Measurements from ENCODE around the gene C9orf50.
"Not testable (repeated sequence)": the region's sequence is repeated elsewhere in the genome, so short reads cannot be mapped to it uniquely, and the experiment has no call there.

Gene C9orf50, protein sequence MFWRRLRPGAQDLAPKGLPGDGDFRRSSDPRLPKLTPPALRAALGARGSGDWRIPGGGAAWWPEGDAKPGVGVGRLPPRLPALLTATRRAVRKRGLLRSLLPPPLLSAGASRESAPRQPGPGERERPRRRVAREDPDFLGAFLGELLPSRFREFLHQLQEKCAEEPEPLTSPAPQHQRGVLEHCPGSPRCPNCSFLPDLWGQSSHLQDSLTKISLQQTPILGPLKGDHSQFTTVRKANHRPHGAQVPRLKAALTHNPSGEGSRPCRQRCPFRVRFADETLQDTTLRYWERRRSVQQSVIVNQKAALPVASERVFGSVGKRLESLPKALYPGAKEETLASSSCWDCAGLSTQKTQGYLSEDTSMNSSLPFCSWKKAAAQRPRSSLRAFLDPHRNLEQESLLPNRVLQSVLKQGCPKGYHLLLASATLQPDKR

DNA sequence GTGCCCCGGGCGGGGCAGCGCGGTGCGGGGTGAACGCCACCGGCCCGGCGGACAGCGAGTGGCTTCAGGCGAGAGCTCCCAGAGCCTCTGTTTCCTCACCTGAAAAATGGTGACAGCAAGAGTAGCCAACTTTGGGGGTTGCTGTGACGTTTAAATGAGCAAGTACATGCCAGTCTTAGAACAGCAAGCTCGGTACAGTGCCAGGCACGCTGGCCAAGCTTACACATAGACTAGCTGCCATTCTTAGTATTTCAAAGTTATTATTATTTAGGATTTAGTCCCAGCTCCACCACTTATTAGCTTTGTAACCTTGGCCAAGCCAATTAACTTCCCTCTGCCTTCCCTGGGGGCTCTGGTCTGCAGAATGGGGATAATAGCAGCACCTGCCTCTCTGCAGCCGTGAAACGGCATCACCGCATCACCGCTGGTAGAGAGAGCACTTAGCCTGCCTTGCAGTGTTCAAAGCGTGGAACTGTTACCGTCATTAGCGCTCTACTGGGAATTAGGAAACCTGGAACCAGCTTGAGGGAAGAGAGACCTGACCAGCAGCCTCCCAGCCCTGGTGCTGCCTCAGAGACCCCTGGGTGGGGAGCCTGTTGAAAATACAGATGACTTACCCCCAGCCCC lies at the start of gene C9orf50:
TSS of gene C9orf50 (minus strand) at position 433 of the 627 bp plus-strand sequence. CDS start 527 bp downstream, outside the sequence.
- Mint-ChIP-seq H3K27me3 (peaks cover 15% of the 10 kb centered on the region), H3K36me3 (no peaks in the 10 kb centered on the region), H3K4me3 (peak within 1 kb of the TSS; percentile 51), H3K9me3 (no peaks in the 10 kb centered on the region), H3K4me1 (peaks cover 19% of the 10 kb centered on the region), H3K27ac (no peak within 1 kb of the TSS)

DNA sequence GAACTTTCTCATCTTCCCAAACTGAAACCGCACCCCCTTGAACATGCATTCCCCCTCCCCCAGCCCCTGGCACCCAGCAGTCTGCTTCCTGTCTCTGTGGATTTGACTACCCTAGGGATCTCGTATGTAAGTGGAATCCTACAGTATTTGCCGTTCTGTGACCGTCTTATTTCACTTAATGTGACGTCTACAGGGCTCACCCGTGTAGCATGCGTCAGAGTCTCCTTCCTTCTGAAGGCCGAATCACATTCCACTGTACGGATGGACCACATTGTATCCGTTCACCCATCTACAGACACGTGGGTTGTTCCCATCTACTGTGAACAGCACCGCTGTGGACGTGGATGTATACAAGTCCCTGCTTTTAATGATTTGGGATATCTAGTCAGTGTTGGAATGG lies 49.0 kb upstream of the C9orf50 start:
- Mint-ChIP-seq H3K27me3 (peaks cover 4% of the 10 kb centered on the region), H3K27ac (no peak overlapping the region), H3K36me3 (no peaks in the 10 kb centered on the region), H3K4me1 (no peaks in the 10 kb centered on the region), H3K4me3 (no peak overlapping the region), H3K9me3 (no peaks in the 10 kb centered on the region)

DNA sequence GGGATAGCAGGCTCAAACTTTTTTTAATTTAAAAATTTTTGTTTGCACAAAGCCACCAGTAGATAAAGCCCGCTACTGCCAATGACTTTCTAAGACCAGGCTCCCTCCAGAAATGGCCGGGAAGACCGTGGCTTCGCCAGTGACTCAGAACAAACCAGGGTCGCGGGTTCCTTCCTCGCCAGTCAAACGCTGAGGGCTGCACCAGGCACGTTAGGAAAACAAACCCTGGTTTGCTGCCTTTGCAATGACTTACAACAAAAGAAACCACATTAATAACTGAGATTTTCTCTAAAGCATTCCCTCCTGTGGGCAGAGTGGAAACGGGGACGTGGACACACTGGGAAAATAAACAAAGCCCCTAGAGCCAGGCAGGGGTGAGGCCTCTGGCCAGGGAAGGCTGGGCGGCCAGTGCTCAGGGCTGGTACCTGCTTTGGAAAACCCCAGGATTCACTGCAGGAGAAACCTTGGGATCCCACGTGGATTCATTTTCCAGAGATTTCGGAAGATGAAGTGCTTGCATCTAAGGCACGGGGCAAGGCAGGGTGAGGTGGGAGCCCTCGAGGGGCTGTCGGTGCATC lies 48.3 kb upstream of the C9orf50 start:
- H3K27ac Mint-ChIP-seq, result no peak overlapping the region
- H3K9me3 Mint-ChIP-seq, result no peaks in the 10 kb centered on the region
- peaks cover 4% of the 10 kb centered on the region for H3K27me3 Mint-ChIP-seq
- peaks cover 4% of the 10 kb centered on the region for H3K4me1 Mint-ChIP-seq
- H3K36me3 Mint-ChIP-seq, result no peaks in the 10 kb centered on the region
- H3K4me3 Mint-ChIP-seq, result no peak overlapping the region

DNA sequence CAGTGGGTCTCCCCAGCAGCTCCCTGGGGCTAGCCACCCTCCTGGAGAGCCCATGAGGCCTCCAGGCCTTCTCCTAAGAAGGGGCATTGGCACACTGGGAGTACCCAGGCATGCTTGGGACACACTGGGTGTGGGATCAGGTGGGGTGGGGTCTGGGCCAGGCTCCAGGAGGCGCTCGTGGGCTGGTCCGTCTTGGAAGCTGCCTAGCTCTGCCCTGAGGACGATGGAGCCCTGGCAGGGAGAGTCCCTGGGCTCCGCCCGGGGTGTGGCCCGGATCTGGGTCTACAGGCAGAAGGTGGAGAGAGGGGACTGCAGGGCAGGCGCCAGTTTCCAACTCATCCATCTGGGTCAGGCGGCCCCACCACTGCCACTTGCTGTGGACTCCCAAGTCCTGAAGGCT lies 46.9 kb upstream of the C9orf50 start:
- no peaks in the 10 kb centered on the region for H3K9me3 Mint-ChIP-seq
- H3K4me3 Mint-ChIP-seq, result no peak overlapping the region
- peaks cover 4% of the 10 kb centered on the region for H3K27me3 Mint-ChIP-seq
- peaks cover 4% of the 10 kb centered on the region for H3K4me1 Mint-ChIP-seq
- H3K27ac Mint-ChIP-seq, result no peak overlapping the region
- H3K36me3 Mint-ChIP-seq, result no peaks in the 10 kb centered on the region

DNA sequence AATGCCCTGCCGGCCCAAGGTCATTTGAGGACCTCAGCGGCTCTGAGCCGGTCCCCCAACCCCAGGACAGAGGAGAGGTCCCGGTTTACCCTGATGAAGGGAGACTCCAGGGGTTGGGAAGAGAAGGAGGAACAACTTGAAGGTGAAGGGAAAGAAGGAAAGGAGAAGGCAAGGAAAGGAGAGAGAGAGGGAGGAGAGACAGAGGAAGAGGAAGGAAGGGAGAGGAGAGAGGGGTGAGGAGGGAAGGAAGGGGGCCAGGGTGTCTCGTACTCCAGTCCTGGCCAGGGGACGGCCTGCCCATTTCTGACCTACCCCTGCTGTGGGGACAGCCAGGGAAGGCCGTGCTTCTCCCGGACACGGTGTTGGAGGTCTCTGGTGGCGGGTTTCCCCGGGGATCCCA lies 46.5 kb upstream of the C9orf50 start:
- Mint-ChIP-seq H3K4me3 (no peak overlapping the region), H3K27ac (no peak overlapping the region), H3K27me3 (peaks cover 4% of the 10 kb centered on the region), H3K36me3 (no peaks in the 10 kb centered on the region), H3K4me1 (peaks cover 4% of the 10 kb centered on the region), H3K9me3 (no peaks in the 10 kb centered on the region)

DNA sequence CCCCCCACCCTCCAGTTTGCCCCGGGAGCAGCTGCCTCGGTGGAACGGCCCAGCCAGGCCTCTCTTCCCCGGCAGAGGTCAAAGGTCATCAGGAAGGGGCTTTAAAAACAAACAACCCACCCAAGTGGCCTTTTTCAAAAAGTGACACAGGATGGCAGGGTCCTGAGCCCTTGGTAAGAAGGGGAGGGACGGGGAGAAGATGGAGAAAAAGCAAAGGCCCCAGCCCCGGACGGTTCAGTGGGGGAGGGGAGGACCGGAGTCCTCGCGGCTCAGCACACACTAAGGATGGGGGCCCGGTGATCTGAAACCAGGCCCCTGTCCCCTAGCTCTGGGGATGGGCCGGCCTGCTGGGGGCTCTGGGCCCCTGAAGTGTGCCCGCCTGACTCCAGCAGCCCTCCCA lies 45.7 kb upstream of the C9orf50 start:
- peaks cover 4% of the 10 kb centered on the region for H3K4me1 Mint-ChIP-seq
- no peak overlapping the region for H3K27ac Mint-ChIP-seq
- H3K9me3 Mint-ChIP-seq, result no peaks in the 10 kb centered on the region
- H3K4me3 Mint-ChIP-seq, result no peak overlapping the region
- H3K27me3 Mint-ChIP-seq, result peaks cover 4% of the 10 kb centered on the region
- no peaks in the 10 kb centered on the region for H3K36me3 Mint-ChIP-seq

DNA sequence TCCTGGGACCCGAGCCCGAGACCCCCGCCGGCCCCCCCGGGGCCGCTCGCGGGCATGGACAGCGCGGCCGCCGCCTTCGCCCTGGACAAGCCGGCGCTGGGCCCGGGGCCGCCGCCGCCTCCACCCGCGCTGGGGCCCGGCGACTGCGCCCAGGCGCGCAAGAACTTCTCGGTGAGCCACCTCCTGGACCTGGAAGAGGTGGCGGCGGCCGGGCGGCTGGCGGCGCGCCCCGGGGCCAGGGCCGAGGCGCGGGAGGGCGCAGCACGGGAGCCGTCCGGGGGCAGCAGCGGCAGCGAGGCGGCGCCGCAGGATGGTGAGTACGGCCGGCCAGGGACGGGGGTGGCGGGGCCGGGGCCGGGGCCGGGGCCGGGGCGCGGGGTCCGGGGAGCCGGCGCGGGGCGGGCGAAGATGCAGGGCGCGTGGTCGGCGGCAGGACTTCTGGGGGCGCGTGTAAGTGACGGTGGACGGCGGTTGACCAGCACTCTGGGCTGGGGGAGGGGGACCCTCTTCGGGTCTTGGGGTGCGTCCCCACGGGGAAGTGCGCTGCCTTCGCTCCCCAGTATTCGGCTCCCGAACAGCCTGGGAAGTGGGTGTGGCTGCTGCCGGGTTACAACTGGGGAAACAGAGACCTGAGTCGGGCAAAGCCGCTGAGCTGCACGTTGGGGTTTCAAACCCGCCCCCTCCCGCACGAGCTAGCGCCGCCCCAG lies 45.1 kb upstream of the C9orf50 start:
- no peaks in the 10 kb centered on the region for H3K9me3 Mint-ChIP-seq
- no peaks in the 10 kb centered on the region for H3K36me3 Mint-ChIP-seq
- peak overlapping the region; percentile 60 for H3K4me3 Mint-ChIP-seq
- peaks cover 4% of the 10 kb centered on the region for H3K27me3 Mint-ChIP-seq
- peaks cover 4% of the 10 kb centered on the region for H3K4me1 Mint-ChIP-seq
- H3K27ac Mint-ChIP-seq, result no peak overlapping the region

DNA sequence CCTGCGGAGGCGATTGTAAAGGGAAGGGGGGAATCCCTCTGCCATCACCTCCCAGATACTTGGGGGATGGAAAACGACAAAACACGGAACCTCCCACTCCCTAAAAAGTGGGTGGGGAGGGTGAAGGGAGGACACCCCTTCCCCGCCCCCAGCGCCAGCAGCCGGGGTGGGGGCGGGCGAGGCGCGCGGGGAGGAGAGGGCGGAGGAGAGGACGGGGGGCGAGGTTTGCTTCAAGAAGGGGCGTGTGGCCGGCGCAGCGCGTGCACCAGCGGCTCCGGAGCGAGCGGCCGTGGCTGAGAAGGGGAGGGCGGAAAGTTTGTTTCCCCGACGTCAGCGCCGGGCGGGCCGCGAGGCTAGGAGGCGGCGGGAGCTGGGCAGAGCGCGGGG lies 44.5 kb upstream of the C9orf50 start, which contains the start of gene PRRX2:
TSS of gene PRRX2 (plus strand) at position 259 of the 387 bp plus-strand sequence. CDS start 221 bp downstream, outside the sequence.
- no peak within 1 kb of the TSS for H3K27ac Mint-ChIP-seq
- H3K27me3 Mint-ChIP-seq, result peaks cover 4% of the 10 kb centered on the region
- no peaks in the 10 kb centered on the region for H3K36me3 Mint-ChIP-seq
- peak within 1 kb of the TSS; percentile 68 for H3K4me3 Mint-ChIP-seq
- H3K9me3 Mint-ChIP-seq, result no peaks in the 10 kb centered on the region
- H3K4me1 Mint-ChIP-seq, result peaks cover 4% of the 10 kb centered on the region

DNA sequence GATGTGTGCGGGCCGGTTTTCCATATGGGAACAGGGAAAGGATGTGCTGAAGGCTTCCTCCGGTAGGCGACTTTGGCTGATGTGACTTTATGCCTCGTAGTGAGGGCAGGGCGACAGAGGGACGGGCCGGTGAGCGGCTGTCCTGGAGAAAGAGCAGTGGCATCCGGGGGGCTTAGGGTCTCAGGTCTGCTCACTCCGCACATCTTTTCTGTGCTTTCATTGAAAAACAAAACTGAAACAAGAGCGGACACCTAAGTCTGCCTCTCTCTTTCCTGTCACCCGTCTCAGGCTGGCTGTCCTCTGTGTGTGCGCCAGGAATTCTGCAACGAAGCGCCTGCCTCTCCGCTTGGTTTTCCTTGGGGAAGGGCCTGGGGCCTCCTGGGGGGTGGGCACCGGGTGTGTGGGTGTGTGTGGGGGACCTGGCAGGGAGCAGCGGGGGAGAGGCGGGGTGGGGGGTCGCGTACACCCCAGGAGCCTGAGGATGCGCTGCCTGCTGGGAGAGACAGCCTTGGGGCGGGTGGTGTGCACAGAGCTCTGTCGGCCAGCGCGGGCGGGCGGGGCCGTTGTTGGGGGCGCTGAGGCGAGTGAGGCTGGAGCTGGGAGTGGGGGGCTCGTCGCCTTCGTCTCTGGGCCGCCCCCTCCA lies 44.0 kb upstream of the C9orf50 start:
- Mint-ChIP-seq H3K4me1 (peaks cover 4% of the 10 kb centered on the region), H3K27me3 (peaks cover 4% of the 10 kb centered on the region), H3K4me3 (peak overlapping the region; percentile 68), H3K27ac (no peak overlapping the region), H3K9me3 (no peaks in the 10 kb centered on the region), H3K36me3 (no peaks in the 10 kb centered on the region)

DNA sequence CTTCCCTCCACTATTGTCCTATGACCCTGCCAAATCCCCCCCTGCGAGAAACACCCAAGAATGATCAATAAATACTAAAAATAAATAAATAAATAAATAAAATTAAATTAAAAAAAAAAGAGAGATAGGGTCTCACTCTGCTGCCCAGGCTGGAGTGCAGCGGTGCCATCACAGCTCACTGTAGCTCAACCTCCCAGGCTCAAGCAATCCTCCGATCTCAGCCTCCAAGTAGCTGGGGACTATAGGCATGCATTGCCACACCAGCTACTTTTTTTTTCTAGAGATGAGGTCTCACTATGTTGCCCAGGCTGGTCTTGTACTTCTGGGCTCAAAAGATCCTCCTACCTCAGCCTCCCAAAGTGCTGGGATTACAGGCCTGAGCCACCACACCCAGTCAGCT lies 41.3 kb upstream of the C9orf50 start:
- not testable (repeated sequence) for H3K27me3 Mint-ChIP-seq, H3K4me3 Mint-ChIP-seq, H3K36me3 Mint-ChIP-seq, H3K4me1 Mint-ChIP-seq, H3K9me3 Mint-ChIP-seq, H3K27ac Mint-ChIP-seq

DNA sequence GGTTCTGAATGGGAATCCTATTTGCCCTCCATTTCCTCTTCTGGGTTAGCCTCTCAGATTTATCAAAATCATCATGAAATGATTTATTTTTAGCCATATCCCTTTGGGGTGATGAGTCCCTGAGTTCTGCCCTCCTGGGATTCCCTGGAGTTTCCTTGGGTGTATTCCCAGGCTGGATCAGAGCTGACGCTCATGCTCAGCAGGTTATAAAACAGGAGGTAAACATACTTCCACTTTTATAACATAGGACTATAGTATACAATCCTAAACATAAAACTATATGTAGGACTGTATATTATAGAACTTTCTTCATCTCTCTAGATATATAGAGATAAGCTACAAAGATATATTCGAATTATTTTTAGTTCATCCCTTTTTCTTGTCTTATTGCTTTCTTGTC lies 40.1 kb upstream of the C9orf50 start:
- H3K36me3 Mint-ChIP-seq, result no peaks in the 10 kb centered on the region
- peaks cover 4% of the 10 kb centered on the region for H3K4me1 Mint-ChIP-seq
- no peak overlapping the region for H3K27ac Mint-ChIP-seq
- no peaks in the 10 kb centered on the region for H3K9me3 Mint-ChIP-seq
- H3K4me3 Mint-ChIP-seq, result no peak overlapping the region
- peaks cover under 1% of the 10 kb centered on the region for H3K27me3 Mint-ChIP-seq

DNA sequence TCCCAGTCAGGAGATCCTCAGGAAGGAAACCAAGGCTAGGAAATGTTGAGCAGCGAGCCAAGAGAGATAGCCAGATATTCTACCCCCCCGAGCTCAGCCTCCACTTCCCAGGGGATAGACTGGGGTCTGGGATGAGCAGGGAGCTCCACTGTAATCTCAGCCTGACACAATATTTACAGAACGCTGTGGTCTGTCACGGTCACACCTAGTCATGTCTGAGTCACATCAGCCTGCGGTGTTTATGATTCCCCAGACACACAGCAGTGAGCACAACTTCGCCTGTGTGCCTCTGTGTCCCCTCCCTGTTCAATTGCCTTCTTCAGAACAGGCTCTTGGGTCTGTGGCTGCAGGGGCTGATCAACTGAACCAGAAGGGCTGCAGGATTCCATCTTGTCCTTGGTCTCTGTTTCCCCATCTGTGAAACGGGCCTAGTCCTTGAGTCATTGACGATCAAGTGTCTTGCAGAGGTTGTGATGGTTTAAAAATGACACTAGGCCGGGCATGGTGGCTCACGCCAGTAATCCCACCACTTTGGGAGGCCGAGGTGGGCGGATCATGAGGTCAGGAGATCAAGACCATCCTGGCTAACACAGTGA lies 36.0 kb upstream of the C9orf50 start:
- no peak overlapping the region for H3K4me3 Mint-ChIP-seq
- no peak overlapping the region for H3K27ac Mint-ChIP-seq
- H3K27me3 Mint-ChIP-seq, result peaks cover 2% of the 10 kb centered on the region
- no peaks in the 10 kb centered on the region for H3K9me3 Mint-ChIP-seq
- no peaks in the 10 kb centered on the region for H3K4me1 Mint-ChIP-seq
- H3K36me3 Mint-ChIP-seq, result no peaks in the 10 kb centered on the region

DNA sequence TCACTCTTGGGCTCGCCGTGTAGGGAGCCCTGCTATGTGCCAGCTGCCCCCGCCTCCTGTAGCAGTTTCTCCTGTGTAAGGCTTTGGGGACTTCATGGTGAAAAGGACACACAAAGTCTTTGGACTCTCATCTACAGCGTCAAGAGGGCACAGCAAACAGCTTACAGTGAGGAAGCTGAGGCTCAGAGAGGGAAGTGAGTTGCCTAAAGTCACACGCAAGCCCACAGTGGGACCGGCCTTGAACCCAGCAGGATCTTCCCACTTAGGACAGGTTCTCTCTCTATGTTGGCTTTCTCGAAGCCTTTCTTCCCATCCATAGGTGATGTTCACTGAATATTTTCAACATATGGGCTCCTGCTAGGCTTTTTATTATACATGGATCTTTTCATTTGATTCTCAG lies 34.8 kb upstream of the C9orf50 start:
- Mint-ChIP-seq H3K27me3 (peaks cover 2% of the 10 kb centered on the region), H3K36me3 (no peaks in the 10 kb centered on the region), H3K4me1 (no peaks in the 10 kb centered on the region), H3K27ac (no peak overlapping the region), H3K9me3 (no peaks in the 10 kb centered on the region), H3K4me3 (no peak overlapping the region)

DNA sequence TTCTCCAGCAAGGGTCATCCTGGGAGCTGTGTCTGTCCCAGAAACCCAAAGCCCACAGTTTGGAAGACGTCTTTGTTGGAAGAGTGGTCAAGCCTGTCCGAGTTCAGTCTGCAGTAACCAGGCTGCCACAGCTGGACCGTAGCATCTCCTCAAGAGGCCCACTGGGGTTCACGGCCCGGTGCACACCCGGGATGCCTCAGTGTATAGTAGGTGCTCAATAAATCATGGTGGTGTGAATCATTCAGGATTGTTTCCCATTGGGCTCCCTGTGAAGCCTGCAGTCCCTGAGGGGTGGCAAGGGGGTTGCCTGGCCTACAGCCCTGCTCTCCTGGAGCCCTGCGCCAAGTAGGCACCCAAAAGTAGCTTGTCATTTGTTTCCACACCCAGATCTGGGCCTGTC lies 34.3 kb upstream of the C9orf50 start:
- Mint-ChIP-seq H3K27ac (no peak overlapping the region), H3K27me3 (peaks cover 2% of the 10 kb centered on the region), H3K9me3 (no peaks in the 10 kb centered on the region), H3K4me3 (no peak overlapping the region), H3K4me1 (no peaks in the 10 kb centered on the region), H3K36me3 (no peaks in the 10 kb centered on the region)

DNA sequence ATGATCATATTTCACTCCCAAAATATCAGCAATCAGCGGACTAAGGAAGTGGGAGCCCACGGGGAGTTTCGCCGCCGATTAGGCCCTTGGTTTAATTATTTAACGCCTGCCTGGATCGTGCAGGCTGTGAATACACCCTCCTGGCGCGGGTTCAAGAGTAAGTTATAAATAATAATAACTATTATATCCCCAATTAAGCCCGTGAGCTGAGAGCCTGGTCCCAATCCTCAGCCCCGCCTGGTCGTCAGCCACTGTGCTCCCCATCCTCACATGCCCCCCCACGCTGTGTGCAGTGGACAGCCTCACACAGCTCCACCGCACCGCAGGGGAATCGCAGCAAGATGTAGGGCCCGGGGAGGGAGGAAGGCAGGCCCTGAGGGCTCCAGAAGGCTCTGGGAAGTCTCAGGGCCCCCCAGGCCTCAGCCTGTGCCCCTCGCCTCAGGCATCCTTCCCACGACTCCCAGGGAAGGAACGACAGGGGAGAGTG lies 33.7 kb upstream of the C9orf50 start:
- Mint-ChIP-seq H3K4me1 (no peaks in the 10 kb centered on the region), H3K4me3 (no peak overlapping the region), H3K36me3 (no peaks in the 10 kb centered on the region), H3K27me3 (peaks cover 2% of the 10 kb centered on the region), H3K9me3 (no peaks in the 10 kb centered on the region), H3K27ac (no peak overlapping the region)
